ENCODE measurements around the gene ABCB9. TPM values are rescaled to one million over a fixed set of nuclear protein-coding genes. Genes with fewer than 3 reads are reported as not detected.

The ABCB9 gene
- polyA plus RNA-seq, 1 donor from 2014 or later = 19.7 TPM

GRCh38 chr12:122949816-122950675 lies 16.2 kb downstream of the ABCB9 start:
- Histone ChIP-seq H2AFZ (ENCODE audit: low read depth, low read length) (no peak overlapping the region), H3K79me2 (replicated peaks; ENCODE audit: insufficient read depth, low read length) (no peaks in the 10 kb centered on the region), H3K36me3 (ENCODE audit: insufficient read depth, low read length) (no peaks in the 10 kb centered on the region), H3K27ac (ENCODE audit: low read length) (no peak overlapping the region), H3K9me3 (ENCODE audit: low read length) (no peaks in the 10 kb centered on the region), H4K20me1 (ENCODE audit: insufficient read depth) (no peaks in the 10 kb centered on the region), H3F3A (ENCODE audit: insufficient read depth, low read length, poor library complexity, severe bottlenecking) (no peaks in the 10 kb centered on the region), H3K4me3 (ENCODE audit: low read length) (no peak overlapping the region), H3K9me2 (ENCODE audit: insufficient read depth, low read length) (no peaks in the 10 kb centered on the region), H3K4me2 (ENCODE audit: low read length) (no peak overlapping the region), H3K27me3 (ENCODE audit: insufficient read depth, low read depth, low read length) (no peaks in the 10 kb centered on the region), H3K9ac (ENCODE audit: low read length) (no peak overlapping the region)
- TF ChIP-seq EZH2 (IDR thresholded peaks at IDR 0.05; ENCODE audit: borderline replicate concordance, insufficient read depth, low read length, poor library complexity, severe bottlenecking) = no peak
- TF ChIP-seq POLR2AphosphoS5 (IDR thresholded peaks at IDR 0.05) = no peak
- TF ChIP-seq CTCF (IDR thresholded peaks at IDR 0.05; ENCODE audit: poor library complexity, severe bottlenecking) = no peak
- no peak for TF ChIP-seq SMC3 (conservative IDR thresholded peaks at IDR 0.05; ENCODE audit: poor library complexity)
- TF ChIP-seq RAD21 (conservative IDR thresholded peaks at IDR 0.05) = no peak
- TF ChIP-seq EP300 (conservative IDR thresholded peaks at IDR 0.05; ENCODE audit: poor library complexity, severe bottlenecking) = no peak
- no peak for TF ChIP-seq TAF1 (IDR thresholded peaks at IDR 0.05; ENCODE audit: low read depth)
- TF ChIP-seq MXI1 (conservative IDR thresholded peaks at IDR 0.05; ENCODE audit: poor library complexity, severe bottlenecking) = no peak
- TF ChIP-seq REST (IDR thresholded peaks at IDR 0.05; ENCODE audit: borderline replicate concordance) = no peak

GRCh38 chr12:122949405-122949804 lies 16.9 kb downstream of the ABCB9 start:
- Histone ChIP-seq H3K9me2 (ENCODE audit: insufficient read depth, low read length) (no peaks in the 10 kb centered on the region), H3K27ac (ENCODE audit: low read length) (no peak overlapping the region), H3K36me3 (ENCODE audit: insufficient read depth, low read length) (no peaks in the 10 kb centered on the region), H4K20me1 (ENCODE audit: insufficient read depth) (no peaks in the 10 kb centered on the region), H2AFZ (ENCODE audit: low read depth, low read length) (no peak overlapping the region), H3F3A (ENCODE audit: insufficient read depth, low read length, poor library complexity, severe bottlenecking) (no peaks in the 10 kb centered on the region), H3K9me3 (ENCODE audit: low read length) (no peaks in the 10 kb centered on the region), H3K9ac (ENCODE audit: low read length) (no peak overlapping the region), H3K79me2 (replicated peaks; ENCODE audit: insufficient read depth, low read length) (no peaks in the 10 kb centered on the region), H3K4me2 (ENCODE audit: low read length) (no peak overlapping the region), H3K27me3 (ENCODE audit: insufficient read depth, low read depth, low read length) (no peaks in the 10 kb centered on the region), H3K4me3 (ENCODE audit: low read length) (no peak overlapping the region)
- TF ChIP-seq CTCF (IDR thresholded peaks at IDR 0.05; ENCODE audit: poor library complexity, severe bottlenecking) (no peak), REST (IDR thresholded peaks at IDR 0.05; ENCODE audit: borderline replicate concordance) (no peak), SMC3 (conservative IDR thresholded peaks at IDR 0.05; ENCODE audit: poor library complexity) (no peak), EZH2 (IDR thresholded peaks at IDR 0.05; ENCODE audit: borderline replicate concordance, insufficient read depth, low read length, poor library complexity, severe bottlenecking) (no peak), RAD21 (conservative IDR thresholded peaks at IDR 0.05) (no peak), POLR2AphosphoS5 (IDR thresholded peaks at IDR 0.05) (no peak), MXI1 (conservative IDR thresholded peaks at IDR 0.05; ENCODE audit: poor library complexity, severe bottlenecking) (no peak), EP300 (conservative IDR thresholded peaks at IDR 0.05; ENCODE audit: poor library complexity, severe bottlenecking) (no peak)
